Stomach (tissue), 19 donors: ENCODE measurements around the gene BASP1. TPM values are rescaled to one million over a fixed set of nuclear protein-coding genes. Genes with fewer than 3 reads are reported as not detected.

Experiments used
- DNase-seq, 2 donors: peaks; one replicate each; pipeline versions ENCODE4 v3.0.0 to v3.0.0-alpha.2; 2013 to 2019
- H3K27ac ChIP-seq, 5 donors: fragments of 200-600 bp in 4 of 5; sonication (generic) in 4 of 5; one replicate each; pipeline ENCODE4 v1.5.1; 2013 to 2019; ENCODE audit warnings: mild to moderate bottlenecking in 1 of 5, moderate library complexity in 1 of 5
- H3K27me3 ChIP-seq, 3 donors: fragments of 200-600 bp; sonication (generic); one replicate each; pipeline ENCODE4 v1.5.1; 2017 to 2019; ENCODE audit warnings: mixed run types in 1 of 3
- H3K36me3 ChIP-seq, 4 donors: fragments of 200-600 bp; sonication (generic); 1 replicate in 3 of 4; 2 replicates in 1 of 4; pipeline ENCODE4 v1.5.1; 2016 to 2019
- H3K4me1 ChIP-seq, 4 donors: fragments of 200-600 bp; sonication (generic); one replicate each; pipeline ENCODE4 v1.5.1; 2016 to 2019
- H3K4me3 ChIP-seq, 4 donors: fragments of 200-600 bp; sonication (generic) in 3 of 4; one replicate each; pipeline ENCODE4 v1.5.1; 2016 to 2019; ENCODE audit warnings: mild to moderate bottlenecking in 1 of 4
- H3K9me3 ChIP-seq, 4 donors: fragments of 200-600 bp; sonication (generic); one replicate each; pipeline ENCODE4 v1.5.1; 2016 to 2019
- CTCF ChIP-seq, 7 experiments: fragments of 450-650 bp in 4 of 7; fragments of 200-600 bp in 3 of 7; sonication (generic) in 3 of 7; IDR thresholded peaks; one replicate each; pipeline ENCODE4 v1.5.1; 2016 to 2019; ENCODE audit warnings: antibody characterized with exemption in 7 of 7, control low read depth in 2 of 7, mild to moderate bottlenecking in 1 of 7
- EP300 ChIP-seq: sonication (generic); formaldehyde crosslinking; IDR thresholded peaks from one replicate; pipeline ENCODE4 v1.6.1; 2017; ENCODE audit warnings: antibody characterized with exemption
- POLR2A ChIP-seq, 4 donors: fragments of 450-650 bp; IDR thresholded peaks; one replicate each; pipeline ENCODE4 v1.6.1; 2016; ENCODE audit warnings: antibody characterized with exemption in 4 of 4, control low read depth in 2 of 4, mild to moderate bottlenecking in 1 of 4, moderate library complexity in 1 of 4
- POLR2AphosphoS5 ChIP-seq, 3 donors: sonication (generic); formaldehyde crosslinking; IDR thresholded peaks; one replicate each; pipeline ENCODE4 v1.6.1; 2016; ENCODE audit warnings: antibody characterized with exemption in 3 of 3
- WGBS, 5 donors: extraction: QIAGEN DNeasy Blood & Tissue Kit in 3 of 5; methylation state at CpG; one replicate each; pipeline versions ENCODE4 v1.1.5 to v1.1.7; 2013 to 2018; 5-methylcytosine and 5-hydroxymethylcytosine counted together
- intact Hi-C: fragments of 100-400 bp; cut with DNase I; formaldehyde crosslinking; loops from one replicate; pipeline ENCODE4 v1.15.1; 2023; ENCODE audit warnings: low total_unique reads
- long read RNA-seq, 10 donors: transcript quantifications; one replicate each; lab custom pipeline, GENCODE V29; 2026
- polyA plus RNA-seq, 3 donors: library from polyadenylated mRNA; stranded (reverse); fragments of 200-250 nt; gene quantifications; one replicate each; pipeline ENCODE4 v1.2.3, GENCODE V29; 2013
- total RNA-seq, 5 donors: library from RNA; depleted of rRNA; stranded (reverse); fragments of >200 nt; gene quantifications; one replicate each; pipeline versions ENCODE4 v1.1.0 to v1.2.3, GENCODE V29; 2014 to 2016
- donor health status: healthy with polysubstance abuse.
- donor health status: Bipolar disorder and iron deficiency.
- donor health status: healthy.

BASP1 gene
- total RNA-seq (10 to 100 TPM in 3 of 5 donors, 1 to 10 TPM in 2; 4.0 to 41.7 (median 15.1) TPM), polyA plus RNA-seq (10 to 100 TPM in 2 of 3 donors, 1 to 10 TPM in 1; 8.7 to 60.8 (median 34.6) TPM)
- long read RNA-seq, donor 1, transcript BASP1-201 (2 exons, 1,878 nt) = major isoform, 12 of 34 reads
- long read RNA-seq, donor 1, partial matches to known transcripts = 22 of 34 reads
- long read RNA-seq, donor 1, other reads (novel, unspliced or antisense) = 0 of 34 reads
- long read RNA-seq, donor 2, transcript BASP1-201 (2 exons, 1,878 nt) = major isoform, 6 of 6 reads
- long read RNA-seq, donor 2, partial matches to known transcripts = 0 of 6 reads
- long read RNA-seq, donor 2, other reads (novel, unspliced or antisense) = 0 of 6 reads
- long read RNA-seq, donor 3, partial matches to known transcripts = 0 of 4 reads
- long read RNA-seq, donor 3, other reads (novel, unspliced or antisense) = 0 of 4 reads
- long read RNA-seq, donor 4, partial matches to known transcripts = 0 of 2 reads
- long read RNA-seq, donor 4, other reads (novel, unspliced or antisense) = 0 of 2 reads
- long read RNA-seq, donor 5, transcript BASP1-201 (2 exons, 1,878 nt) = major isoform, 18 of 18 reads
- long read RNA-seq, donor 5, partial matches to known transcripts = 0 of 18 reads
- long read RNA-seq, donor 5, other reads (novel, unspliced or antisense) = 0 of 18 reads
- long read RNA-seq, donor 6, transcript BASP1-201 (2 exons, 1,878 nt) = major isoform, 23 of 66 reads
- long read RNA-seq, donor 6, partial matches to known transcripts = 43 of 66 reads
- long read RNA-seq, donor 6, other reads (novel, unspliced or antisense) = 0 of 66 reads
- long read RNA-seq, donor 7, transcript BASP1-201 (2 exons, 1,878 nt) = major isoform, 35 of 87 reads
- long read RNA-seq, donor 7, partial matches to known transcripts = 51 of 87 reads
- long read RNA-seq, donor 7, other reads (novel, unspliced or antisense) = 0 of 87 reads
- long read RNA-seq, donor 8, transcript BASP1-201 (2 exons, 1,878 nt) = major isoform, 9 of 43 reads
- long read RNA-seq, donor 8, partial matches to known transcripts = 34 of 43 reads
- long read RNA-seq, donor 8, other reads (novel, unspliced or antisense) = 0 of 43 reads
- long read RNA-seq, donor 9, transcript BASP1-201 (2 exons, 1,878 nt) = major isoform, 8 of 8 reads
- long read RNA-seq, donor 9, partial matches to known transcripts = 0 of 8 reads
- long read RNA-seq, donor 9, other reads (novel, unspliced or antisense) = 0 of 8 reads
- long read RNA-seq, donor 10, transcript BASP1-201 (2 exons, 1,878 nt) = major isoform, 6 of 6 reads
- long read RNA-seq, donor 10, partial matches to known transcripts = 0 of 6 reads
- long read RNA-seq, donor 10, other reads (novel, unspliced or antisense) = 0 of 6 reads

GRCh38 chr5:17217493-17218352 is at the start of gene BASP1:
Gene BASP1, plus strand, starts transcription at chr5:17217631. Its CDS starts 57,586 bp downstream, at chr5:17275217.
- TF ChIP-seq CTCF (IDR thresholded peaks at IDR 0.05) = no peak
- no peak for TF ChIP-seq EP300
- TF ChIP-seq POLR2A (IDR thresholded peaks at IDR 0.05) = no peak
- peak in 2 of 3 donors; percentile 35 to 65 for TF ChIP-seq POLR2AphosphoS5 (IDR thresholded peaks at IDR 0.05)

GRCh38 chr5:17169507-17169906 is 47.9 kb upstream of the BASP1 start:
- no peaks in the 10 kb centered on the region for H3K27me3 ChIP-seq
- DNase-seq = peak in 1 of 2 donors; percentile 52
- TF ChIP-seq CTCF (IDR thresholded peaks at IDR 0.05) (no peak), POLR2AphosphoS5 (IDR thresholded peaks at IDR 0.05) (peak in 2 of 3 donors; percentile 36 to 55)
- no peak overlapping the region for H3K27ac ChIP-seq
- no peak overlapping the region for H3K4me3 ChIP-seq
- peaks cover 0 to 16% (median 12%) of the 10 kb centered on the region in 4 donors for H3K4me1 ChIP-seq
- no peaks in the 10 kb centered on the region for H3K36me3 ChIP-seq
- intact Hi-C loops = no loop called here
- WGBS, 5 donors = 6 to 20% (median 6%) methylated on average over 2 of the region's 2 CpGs
- H3K9me3 ChIP-seq = no peaks in the 10 kb centered on the region

More at GRCh38 chr5:17217493-17218352, at the start of gene BASP1:
- Histone ChIP-seq H3K27ac (peak within 1 kb of the TSS; percentile 44 to 83 (median 76)), H3K9me3 (no peaks in the 10 kb centered on the region), H3K27me3 (peaks cover 0 to 51% (median 21%) of the 10 kb centered on the region in 3 donors), H3K36me3 (no peaks in the 10 kb centered on the region), H3K4me1 (peaks cover 20 to 50% (median 36%) of the 10 kb centered on the region in 4 donors), H3K4me3 (peak within 1 kb of the TSS; percentile 53 to 65 (median 54))
- intact Hi-C loops = no loop called here
- 0 to 2% (median 2%) methylated on average over 23 to 79 of the region's 89 CpGs for WGBS, 5 donors
- DNase-seq = peak; percentile 70 to 94

- no peaks in the 10 kb centered on the region for H3K27me3 ChIP-seq
- WGBS, 5 donors = 56 to 71% (median 67%) methylated on average over 3 of the region's 3 CpGs
- DNase-seq = no peak
- TF ChIP-seq POLR2AphosphoS5 (IDR thresholded peaks at IDR 0.05) (no peak), EP300 (no peak), POLR2A (IDR thresholded peaks at IDR 0.05) (no peak), CTCF (IDR thresholded peaks at IDR 0.05) (no peak)
- no peaks in the 10 kb centered on the region for H3K36me3 ChIP-seq
- intact Hi-C loops = no loop called here
- H3K9me3 ChIP-seq = no peaks in the 10 kb centered on the region
- no peak overlapping the region for H3K4me3 ChIP-seq
- peaks cover 0 to 16% (median 12%) of the 10 kb centered on the region in 4 donors for H3K4me1 ChIP-seq
- no peak overlapping the region for H3K27ac ChIP-seq
Measured at GRCh38 chr5:17172791-17173190, 44.6 kb upstream of the BASP1 start.
